ENCODE results near the gene CNGA2.

Gene CNGA2

GRCh38 chrX:151753313-151754046 is 18.9 kb downstream of the CNGA2 start:
- DNase-seq: no peak

GRCh38 chrX:151754047-151754429 is 19.5 kb downstream of the CNGA2 start:
- no peak for DNase-seq

GRCh38 chrX:151754641-151755215 is 20.2 kb downstream of the CNGA2 start:
- DNase-seq: no peak

- DNase-seq: no peak
These were observed 24.6 kb downstream of the CNGA2 start for GRCh38 chrX:151759041-151759708.

DNA sequence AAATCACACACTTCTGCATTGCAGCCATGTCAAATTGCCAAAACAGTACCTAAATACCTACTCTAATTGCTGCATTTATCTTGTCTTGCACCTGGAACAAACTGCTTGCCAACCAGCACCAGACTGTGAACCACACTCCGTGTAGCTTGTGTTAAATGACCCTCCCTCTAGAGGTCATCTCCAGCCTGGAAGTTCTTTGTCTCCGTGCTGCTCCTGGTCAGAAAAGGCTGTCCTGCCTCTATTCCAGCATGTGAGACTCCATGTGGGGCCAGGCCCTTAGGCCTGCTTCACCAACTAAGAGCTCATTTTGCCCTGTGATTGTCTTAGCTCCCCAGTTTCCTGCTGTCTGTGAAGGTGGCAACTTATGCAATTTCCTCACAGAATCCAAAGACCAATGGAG is 28.3 kb downstream of the CNGA2 start:
- DNase-seq: no peak

DNA sequence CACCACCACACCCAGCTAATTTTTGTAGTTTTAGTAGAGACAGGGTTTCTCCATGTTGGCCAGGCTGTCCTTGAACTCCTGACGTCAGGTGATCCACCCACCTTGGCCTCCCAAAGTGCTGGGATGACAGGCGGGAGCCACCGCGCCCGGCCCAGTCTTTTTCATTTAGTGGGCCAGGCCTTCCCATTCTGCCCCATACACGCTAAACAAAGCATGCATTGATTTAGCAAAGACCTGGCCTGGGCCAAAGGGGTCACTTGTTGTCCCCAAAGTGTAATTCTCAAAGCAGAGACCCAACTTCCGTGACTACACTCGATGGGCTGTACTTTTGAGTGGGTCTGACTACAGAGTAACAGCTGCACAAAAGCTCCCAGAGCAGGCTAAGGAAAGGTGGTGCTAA is 29.2 kb downstream of the CNGA2 start:
- no peak for DNase-seq

GRCh38 chrX:151765026-151765425 is 30.5 kb downstream of the CNGA2 start:
- DNase-seq: no peak

DNA sequence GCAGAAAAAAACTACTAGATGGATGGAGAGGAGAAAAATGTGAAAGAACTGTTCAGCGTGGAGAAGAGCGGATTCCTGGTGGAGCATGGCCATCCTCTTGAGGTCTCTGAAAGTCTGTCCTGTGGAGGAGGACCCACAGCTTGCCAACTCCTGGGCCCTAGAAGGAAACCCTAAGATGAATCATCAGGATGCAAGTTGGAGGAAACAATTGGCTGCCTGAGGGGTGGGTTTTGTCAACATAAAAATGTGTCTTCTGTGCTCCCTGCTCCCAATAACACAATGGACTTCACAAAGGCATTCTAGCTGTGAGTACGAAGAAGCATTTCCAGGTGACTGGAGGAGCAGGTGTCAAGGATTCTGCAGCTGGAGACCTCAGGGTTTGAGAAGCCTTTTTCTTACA is 37.2 kb downstream of the CNGA2 start:
- DNase-seq: no peak

DNA sequence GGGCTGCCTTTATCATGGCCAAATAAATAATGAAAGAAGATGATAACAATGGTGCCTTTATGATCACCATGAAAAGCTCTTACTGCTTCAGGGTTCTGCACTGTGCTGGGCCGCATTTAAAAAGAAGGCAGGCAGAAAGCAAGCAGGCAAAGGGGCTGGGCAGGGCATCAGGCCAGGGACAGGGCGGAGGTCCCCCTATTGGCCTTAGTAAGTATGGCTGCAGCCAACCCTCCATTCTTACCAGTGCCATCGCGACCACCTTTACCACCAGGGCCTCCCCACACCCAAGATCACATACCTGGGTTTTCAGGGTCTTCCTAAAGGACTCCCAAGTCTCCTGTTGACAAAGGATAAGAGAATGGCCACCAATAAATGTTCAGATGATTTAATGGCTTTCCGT is 38.9 kb downstream of the CNGA2 start:
- DNase-seq: no peak

DNA sequence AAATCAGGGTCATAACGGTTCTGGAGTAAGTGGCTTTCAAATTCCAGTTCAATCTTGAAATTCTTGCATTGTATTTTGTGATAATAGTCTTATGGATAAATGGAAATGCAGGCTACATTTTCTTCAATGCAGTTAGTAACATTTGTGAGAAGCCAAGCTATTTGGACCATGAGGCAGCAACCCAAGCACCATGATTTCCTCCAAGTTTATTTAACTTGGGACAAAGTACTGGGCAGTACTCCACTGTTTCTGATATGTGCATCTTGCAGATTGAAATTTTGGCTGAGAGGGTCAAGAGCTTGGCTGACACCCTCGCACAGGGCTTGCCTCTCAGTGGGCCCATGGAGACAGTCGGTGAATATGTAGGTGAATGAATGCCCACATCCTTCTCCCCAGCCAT is 39.9 kb downstream of the CNGA2 start:
- no peak for DNase-seq

DNA sequence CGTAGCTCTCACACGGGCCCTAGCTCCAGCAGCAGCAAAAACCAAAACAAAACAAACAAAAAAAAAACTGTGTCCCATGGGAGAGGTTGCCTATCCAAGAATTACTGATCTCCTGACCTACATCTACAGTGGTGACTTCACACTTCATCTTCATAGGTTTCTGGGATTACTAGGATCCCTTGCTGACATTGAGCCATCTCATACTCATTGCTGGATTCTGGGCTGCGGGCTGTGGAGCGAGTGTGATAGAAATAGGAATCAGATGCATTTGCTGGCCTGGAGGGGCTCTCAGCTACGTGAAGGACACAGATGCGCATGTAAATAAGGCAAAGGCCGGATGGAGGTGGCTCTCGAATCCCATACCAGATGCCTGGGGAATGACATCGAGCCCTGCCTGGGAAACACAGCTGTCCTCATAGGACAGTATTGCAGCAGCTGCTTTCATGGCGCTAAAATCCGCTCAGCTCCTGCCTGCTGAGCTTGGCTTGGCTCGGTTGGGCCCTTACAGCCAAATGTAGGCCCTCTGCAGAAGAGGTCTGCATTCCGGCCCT is 41.7 kb downstream of the CNGA2 start:
- no peak for DNase-seq

GRCh38 chrX:151776936-151777335 is 42.4 kb downstream of the CNGA2 start:
- no peak for DNase-seq

DNA sequence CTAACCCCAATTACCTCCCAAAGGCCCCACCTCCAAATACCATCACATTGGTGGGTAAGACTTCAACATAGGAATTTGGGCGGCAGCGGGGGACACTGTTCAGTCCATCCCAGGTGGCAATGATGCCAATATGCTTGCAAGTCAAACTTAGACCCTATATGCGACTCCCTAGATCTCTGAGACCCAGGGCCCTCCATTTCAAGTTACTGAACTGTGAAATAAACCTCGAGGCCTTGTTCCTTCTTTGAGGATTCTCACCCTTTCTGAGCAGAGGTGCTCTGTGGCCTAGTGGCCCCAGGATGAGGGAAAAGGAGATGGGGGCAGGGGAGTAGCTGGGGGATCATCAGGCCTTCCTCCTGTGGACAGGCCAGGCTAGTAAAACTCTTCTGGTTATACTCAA is 44.7 kb downstream of the CNGA2 start:
- DNase-seq: no peak

GRCh38 chrX:151780621-151781020 is 46.1 kb downstream of the CNGA2 start:
- DNase-seq: no peak

GRCh38 chrX:151789179-151789800 is 54.7 kb downstream of the CNGA2 start:
- DNase-seq: no peak

- DNase-seq: no peak
These were observed 56.1 kb downstream of the CNGA2 start for GRCh38 chrX:151790481-151791160.

DNA sequence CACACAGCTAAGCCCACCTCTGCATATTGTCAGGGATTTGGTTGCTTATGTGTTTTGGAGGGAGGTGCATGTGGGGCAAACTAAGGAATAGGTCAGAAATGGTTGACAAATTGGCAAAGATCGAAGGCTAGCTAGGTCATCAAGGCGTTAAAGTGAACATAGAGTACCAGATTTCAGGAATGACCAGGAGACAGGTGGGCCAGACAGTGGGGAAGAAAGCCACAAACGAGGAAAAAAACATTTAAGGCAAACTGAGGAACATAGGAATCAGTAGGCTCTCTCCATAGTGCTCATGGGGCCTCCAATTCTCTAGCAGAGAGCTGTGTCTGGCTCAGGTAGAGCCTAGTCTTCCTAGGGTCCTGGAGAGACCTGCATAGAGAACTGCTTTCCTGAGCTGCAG is 57.4 kb downstream of the CNGA2 start:
- DNase-seq: no peak

DNA sequence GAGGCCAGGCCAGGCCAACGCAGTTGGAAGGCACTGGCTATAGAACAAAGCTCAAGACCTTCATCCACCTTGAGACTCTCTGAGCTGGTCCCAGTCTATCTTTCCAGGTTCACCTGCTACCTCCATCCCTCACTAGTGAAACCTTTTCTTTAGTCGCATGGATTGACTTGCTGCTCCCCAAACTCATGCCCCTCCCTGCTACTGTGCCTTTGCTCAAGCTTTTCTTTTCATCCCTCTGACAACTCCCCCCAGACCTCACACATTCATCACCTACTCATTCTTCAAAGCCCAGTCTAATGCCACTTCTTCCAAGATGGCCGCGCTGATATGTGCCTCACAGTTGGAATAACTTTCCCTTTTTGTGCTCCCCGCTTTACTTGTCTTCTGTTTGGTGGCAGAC is 58.0 kb downstream of the CNGA2 start:
- no peak for DNase-seq

DNA sequence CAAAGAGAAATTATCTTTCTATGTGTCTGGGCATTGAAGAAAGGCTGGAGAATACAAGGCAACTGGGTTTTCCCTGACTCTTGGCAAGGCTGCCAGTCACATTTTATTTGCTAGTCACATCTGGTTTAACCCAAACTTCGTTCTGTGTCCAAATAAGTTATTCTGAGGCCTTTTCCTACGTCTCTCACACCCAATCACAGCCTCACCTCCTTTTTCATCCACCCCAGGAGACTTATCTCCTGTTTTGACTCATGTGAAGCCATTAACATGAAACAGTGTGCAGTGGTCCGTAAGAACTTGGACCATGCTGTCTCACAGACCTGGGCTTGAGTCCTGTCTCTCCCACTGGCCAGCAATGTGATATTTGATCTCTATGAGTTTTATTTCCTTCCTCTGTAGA is 59.3 kb downstream of the CNGA2 start:
- DNase-seq: no peak
